Nephron progenitor cell (in vitro differentiated cells): Measurements from ENCODE around the gene RBMS1.

Experiments
- DNase-seq: peaks from one replicate; pipeline ENCODE4 v3.0.0; 2021
- H3K27ac Mint-ChIP-seq: 2 replicates; pipeline ENCODE4 v1.8.0; 2021; ENCODE audit warnings: mild to moderate bottlenecking, moderate library complexity, mixed read lengths
- H3K27me3 Mint-ChIP-seq: 2 replicates; pipeline ENCODE4 v1.8.0; 2021; ENCODE audit warnings: mild to moderate bottlenecking, low read depth, mixed read lengths; ENCODE audit not compliant: poor library complexity
- H3K36me3 Mint-ChIP-seq: 2 replicates; pipeline ENCODE4 v1.8.0; 2021; ENCODE audit warnings: low read depth, mixed read lengths
- H3K4me1 Mint-ChIP-seq: 2 replicates; pipeline ENCODE4 v1.8.0; 2021; ENCODE audit warnings: mixed read lengths
- H3K4me3 Mint-ChIP-seq: 2 replicates; pipeline ENCODE4 v1.8.0; 2021; ENCODE audit warnings: mild to moderate bottlenecking, moderate library complexity, mixed read lengths
- H3K9me3 Mint-ChIP-seq: 2 replicates; pipeline ENCODE4 v1.8.0; 2021; ENCODE audit warnings: mild to moderate bottlenecking, moderate library complexity, mixed read lengths
- CTCF ChIP-seq: fragments of 200-600 bp; sonication (generic); IDR thresholded peaks from 2 replicates; pipeline ENCODE4 v1.5.0; 2021; ENCODE audit warnings: antibody characterized with exemption

RBMS1 gene

GRCh38 chr2:160319700-160320099, 173.9 kb downstream of the RBMS1 start:
- no peak overlapping the region for H3K4me3 Mint-ChIP-seq
- H3K9me3 Mint-ChIP-seq, result no peaks in the 10 kb centered on the region
- no peak for DNase-seq
- no peak for TF ChIP-seq CTCF
- H3K27me3 Mint-ChIP-seq, result no peaks in the 10 kb centered on the region
- H3K36me3 Mint-ChIP-seq, result peaks cover 27% of the 10 kb centered on the region
- H3K4me1 Mint-ChIP-seq, result peaks cover 50% of the 10 kb centered on the region
- no peak overlapping the region for H3K27ac Mint-ChIP-seq

- H3K4me1 Mint-ChIP-seq, result peaks cover 50% of the 10 kb centered on the region
- H3K27ac Mint-ChIP-seq, result no peak overlapping the region
- no peak for DNase-seq
- no peaks in the 10 kb centered on the region for H3K9me3 Mint-ChIP-seq
- peaks cover 35% of the 10 kb centered on the region for H3K36me3 Mint-ChIP-seq
- no peak overlapping the region for H3K4me3 Mint-ChIP-seq
- no peak for TF ChIP-seq CTCF
- no peaks in the 10 kb centered on the region for H3K27me3 Mint-ChIP-seq
Observed at GRCh38 chr2:160318218-160318617, 175.4 kb downstream of the RBMS1 start.

GRCh38 chr2:160317181-160318099, 176.2 kb downstream of the RBMS1 start:
- TF ChIP-seq CTCF, result no peak
- peaks cover 42% of the 10 kb centered on the region for H3K36me3 Mint-ChIP-seq
- no peaks in the 10 kb centered on the region for H3K9me3 Mint-ChIP-seq
- no peak overlapping the region for H3K4me3 Mint-ChIP-seq
- peaks cover 47% of the 10 kb centered on the region for H3K4me1 Mint-ChIP-seq
- H3K27ac Mint-ChIP-seq, result no peak overlapping the region
- H3K27me3 Mint-ChIP-seq, result no peaks in the 10 kb centered on the region
- DNase-seq, result no peak

GRCh38 chr2:160315337-160315736, 178.3 kb downstream of the RBMS1 start:
- no peaks in the 10 kb centered on the region for H3K9me3 Mint-ChIP-seq

GRCh38 chr2:160310118-160310828, 183.3 kb downstream of the RBMS1 start:
- Mint-ChIP-seq H3K36me3 (peaks cover 36% of the 10 kb centered on the region), H3K4me3 (no peak overlapping the region), H3K4me1 (peaks cover 29% of the 10 kb centered on the region), H3K27me3 (no peaks in the 10 kb centered on the region), H3K9me3 (no peaks in the 10 kb centered on the region), H3K27ac (peak overlapping the region; percentile 49)
- TF ChIP-seq CTCF, result no peak
- DNase-seq, result no peak

More at GRCh38 chr2:160315337-160315736, 178.3 kb downstream of the RBMS1 start:
- no peak for DNase-seq
- Mint-ChIP-seq H3K4me3 (no peak overlapping the region), H3K27me3 (no peaks in the 10 kb centered on the region), H3K27ac (no peak overlapping the region), H3K4me1 (peaks cover 30% of the 10 kb centered on the region), H3K36me3 (peaks cover 28% of the 10 kb centered on the region)
- no peak for TF ChIP-seq CTCF
